KG1 (cell line): ENCODE results near the gene SAPCD2.
"Not testable (repeated sequence)": the region's sequence is repeated elsewhere in the genome, so short reads cannot be mapped to it uniquely, and the experiment has no call there.

Experiments
- DNase-seq: peaks from one replicate; lab custom pipeline; 2025; lab: John Stamatoyannopoulos, UW

Gene SAPCD2

GRCh38 chr9:137070201-137070905, at the start of gene SAPCD2:
Gene SAPCD2, minus strand, starts transcription at chr9:137070557. Its CDS starts 97 bp downstream, at chr9:137070460.
- DNase-seq: peak; percentile 67

GRCh38 chr9:137118092-137118603, 47.8 kb upstream of the SAPCD2 start:
- not testable (repeated sequence) for DNase-seq

GRCh38 chr9:137117269-137117731, 46.9 kb upstream of the SAPCD2 start:
- DNase-seq: no peak

GRCh38 chr9:137116728-137117127, 46.4 kb upstream of the SAPCD2 start:
- no peak for DNase-seq

- no peak for DNase-seq
Observed at GRCh38 chr9:137116027-137116507, 45.7 kb upstream of the SAPCD2 start.

GRCh38 chr9:137115394-137116026, 45.2 kb upstream of the SAPCD2 start:
- no peak for DNase-seq

- DNase-seq: peak; percentile 39
Observed at GRCh38 chr9:137114613-137115393, 44.4 kb upstream of the SAPCD2 start, which contains the start of gene DPP7. Gene DPP7, minus strand, starts transcription at chr9:137114733. Its CDS starts 20 bp downstream, at chr9:137114713.

- no peak for DNase-seq
Observed at GRCh38 chr9:137114220-137114612, 43.9 kb upstream of the SAPCD2 start.

GRCh38 chr9:137113385-137114159, 43.2 kb upstream of the SAPCD2 start:
- DNase-seq: no peak

GRCh38 chr9:137112564-137113384, 42.4 kb upstream of the SAPCD2 start:
- DNase-seq: no peak

- no peak for DNase-seq
Observed at GRCh38 chr9:137111788-137112563, 41.6 kb upstream of the SAPCD2 start.

GRCh38 chr9:137110911-137111787, 40.8 kb upstream of the SAPCD2 start:
- no peak for DNase-seq

GRCh38 chr9:137110147-137110910, 40.0 kb upstream of the SAPCD2 start:
- no peak for DNase-seq

GRCh38 chr9:137109250-137110146, 39.1 kb upstream of the SAPCD2 start:
- DNase-seq: no peak

- no peak for DNase-seq
Observed at GRCh38 chr9:137108608-137109249, 38.4 kb upstream of the SAPCD2 start.

GRCh38 chr9:137107982-137108381, 37.6 kb upstream of the SAPCD2 start:
- DNase-seq: no peak
